SK-N-SH treated with all-trans-retinoic acid at 6 μM for 48 hours (cell line): ENCODE measurements around the gene IQSEC1.

Experiments
- ATAC-seq: fragments of 200-7000 bp; cut with Tn5 transposase; 3 replicates; pipeline ENCODE4 v1.9.1; 2020; ENCODE audit warnings: mild to moderate bottlenecking, moderate library complexity
- BACH2 ChIP-seq: fragments of 250-450 bp; sonication (Bioruptor Pico); IDR thresholded peaks from 2 replicates; pipeline ENCODE4 v1.9.0; 2021; ENCODE audit warnings: mild to moderate bottlenecking, borderline replicate concordance
- CSDC2 ChIP-seq: fragments of 250-450 bp; sonication (Bioruptor Pico); IDR thresholded peaks from 2 replicates; pipeline ENCODE4 v1.5.0; 2020; ENCODE audit warnings: mild to moderate bottlenecking, moderate library complexity
- CSRNP3 ChIP-seq: fragments of 250-450 bp; sonication (Bioruptor Pico); IDR thresholded peaks from 2 replicates; pipeline ENCODE4 v1.5.1; 2021; ENCODE audit warnings: mild to moderate bottlenecking, moderate library complexity
- ESRRG ChIP-seq: fragments of 250-450 bp; sonication (Bioruptor Pico); IDR thresholded peaks from 2 replicates; pipeline ENCODE4 v1.6.1; 2021; ENCODE audit warnings: mild to moderate bottlenecking
- GLIS3 ChIP-seq: fragments of 250-450 bp; sonication (Bioruptor Pico); IDR thresholded peaks from 2 replicates; pipeline ENCODE4 v1.5.0; 2020; ENCODE audit warnings: mild to moderate bottlenecking, moderate library complexity
- ISL1 ChIP-seq: fragments of 250-450 bp; sonication (Bioruptor Pico); IDR thresholded peaks from 2 replicates; pipeline ENCODE4 v2.1.2; 2022; ENCODE audit warnings: mild to moderate bottlenecking, moderate library complexity
- OSR1 ChIP-seq: fragments of 250-450 bp; sonication (Bioruptor Pico); IDR thresholded peaks from 2 replicates; pipeline ENCODE4 v1.8.0; 2022; ENCODE audit warnings: moderate library complexity, mild to moderate bottlenecking, inconsistent platforms
- POU6F1 ChIP-seq: fragments of 250-450 bp; sonication (Bioruptor Pico); IDR thresholded peaks from 2 replicates; pipeline ENCODE4 v1.8.0; 2021; ENCODE audit warnings: low read depth, mild to moderate bottlenecking, moderate library complexity, borderline replicate concordance
- SNAI2 ChIP-seq: fragments of 250-450 bp; sonication (Bioruptor Pico); IDR thresholded peaks from 2 replicates; pipeline ENCODE4 v1.5.0; 2020; ENCODE audit warnings: mild to moderate bottlenecking, moderate library complexity
- TOX ChIP-seq: fragments of 250-450 bp; sonication (Bioruptor Pico); IDR thresholded peaks from 2 replicates; pipeline ENCODE4 v1.8.0; 2021; ENCODE audit warnings: mild to moderate bottlenecking, moderate library complexity, borderline replicate concordance
- TSHZ2 ChIP-seq: fragments of 250-450 bp; sonication (Bioruptor Pico); IDR thresholded peaks from 2 replicates; pipeline ENCODE4 v1.5.0; 2020; ENCODE audit warnings: mild to moderate bottlenecking, moderate library complexity
- ZC3H10 ChIP-seq: fragments of 250-450 bp; sonication (Bioruptor Pico); IDR thresholded peaks from 2 replicates; pipeline ENCODE4 v1.5.1; 2021; ENCODE audit warnings: mild to moderate bottlenecking, moderate library complexity
- ZFP3 ChIP-seq: fragments of 250-450 bp; sonication (Bioruptor Pico); IDR thresholded peaks from 2 replicates; pipeline ENCODE4 v1.5.0; 2020; ENCODE audit warnings: mild to moderate bottlenecking, moderate library complexity
- ZFP30 ChIP-seq: fragments of 450-650 bp; formaldehyde crosslinking; IDR thresholded peaks from 2 replicates; pipeline ENCODE4 v1.5.0; 2022; ENCODE audit warnings: mild to moderate bottlenecking, moderate library complexity
- ZNF565 ChIP-seq: fragments of 450-650 bp; formaldehyde crosslinking; conservative IDR thresholded peaks from 2 replicates; pipeline ENCODE4 v1.5.0; 2020; ENCODE audit warnings: low read depth, mild to moderate bottlenecking, moderate library complexity
- ZNF70 ChIP-seq: fragments of 450-650 bp; formaldehyde crosslinking; IDR thresholded peaks from 2 replicates; pipeline ENCODE4 v1.5.0; 2020; ENCODE audit warnings: mild to moderate bottlenecking, moderate library complexity
- ZNF8 ChIP-seq: fragments of 450-650 bp; formaldehyde crosslinking; IDR thresholded peaks from 2 replicates; pipeline ENCODE4 v1.5.0; 2020; ENCODE audit warnings: mild to moderate bottlenecking, moderate library complexity

IQSEC1 gene

GRCh38 chr3:13058346-13059120, 14.7 kb downstream of the IQSEC1 start:
- no peak for ATAC-seq

GRCh38 chr3:13057282-13058040, 15.8 kb downstream of the IQSEC1 start:
- no peak for ATAC-seq
- TF ChIP-seq CSDC2 (CRISPR knock-in tag) (no peak), ZFP3 (CRISPR knock-in tag) (no peak), TOX (CRISPR knock-in tag) (no peak), CSRNP3 (CRISPR knock-in tag) (no peak), ISL1 (CRISPR knock-in tag) (no peak), ZFP30 (no peak)
- TF ChIP-seq, all 23 proteins: peak for 0

More at GRCh38 chr3:13058346-13059120, 14.7 kb downstream of the IQSEC1 start:
- TF ChIP-seq ZFP30 (no peak), CSDC2 (CRISPR knock-in tag) (no peak), ZNF565 (CRISPR knock-in tag) (no peak), BACH2 (CRISPR knock-in tag) (no peak), TOX (CRISPR knock-in tag) (no peak), ISL1 (CRISPR knock-in tag) (no peak), TSHZ2 (CRISPR knock-in tag) (no peak)

GRCh38 chr3:13055634-13056033, 17.6 kb downstream of the IQSEC1 start:
- no peak for TF ChIP-seq ZFP3 (CRISPR knock-in tag)
- TF ChIP-seq CSDC2 (CRISPR knock-in tag) = no peak
- no peak for TF ChIP-seq ESRRG (CRISPR knock-in tag)
- no peak for TF ChIP-seq ZNF8 (CRISPR knock-in tag)
- no peak for TF ChIP-seq ZC3H10 (CRISPR knock-in tag)
- no peak for TF ChIP-seq ZNF70 (CRISPR knock-in tag)
- no peak for TF ChIP-seq GLIS3 (CRISPR knock-in tag)
- no peak for TF ChIP-seq SNAI2 (CRISPR knock-in tag)
- TF ChIP-seq POU6F1 (CRISPR knock-in tag) = no peak
- TF ChIP-seq TSHZ2 (CRISPR knock-in tag) = no peak
- no peak for TF ChIP-seq ISL1 (CRISPR knock-in tag)
- no peak for TF ChIP-seq ZFP30
- no peak for TF ChIP-seq OSR1 (CRISPR knock-in tag)
- no peak for ATAC-seq
